ENCODE results near the gene FRMD3. TPM values are rescaled to one million over a fixed set of nuclear protein-coding genes. Genes with fewer than 3 reads are reported as not detected.

The FRMD3 gene
- total and polyA plus RNA-seq, 4 donors = 0.16 to 0.75 (median 0.48) TPM

DNA sequence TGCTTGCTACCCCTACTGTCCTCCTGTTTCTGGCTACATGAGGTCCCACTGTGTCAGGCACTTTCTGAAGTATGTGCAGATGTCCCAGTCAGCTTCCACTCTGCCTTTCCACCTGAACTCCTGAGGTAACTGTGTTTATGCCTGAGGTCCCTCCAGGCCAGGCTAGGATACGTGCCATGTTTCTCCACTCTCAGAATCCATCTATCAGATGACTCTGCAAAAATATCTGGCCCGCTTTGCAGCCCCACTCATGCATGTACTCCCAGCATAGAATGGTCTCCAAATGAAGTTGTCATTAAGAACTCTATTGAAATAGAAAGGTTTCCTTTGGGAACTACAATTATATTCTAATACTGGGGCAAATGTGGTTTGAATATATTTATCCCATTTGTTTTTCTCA is 243.4 kb downstream of the FRMD3 start:
- no peak for DNase-seq (ENCODE audit: low spot score)
- no peaks in the 10 kb centered on the region for H3K4me1 ChIP-seq (ENCODE audit: control insufficient read depth in 4 of 4, insufficient read depth in 4 of 4, low read length in 3 of 4)
- WGBS = 93% methylated on average over 2 of the region's 2 CpGs
- H3K27me3 ChIP-seq (ENCODE audit: control insufficient read depth in 4 of 4, insufficient read depth in 4 of 4, low read length in 3 of 4) = no peaks in the 10 kb centered on the region
- TF ChIP-seq HNF4G (IDR thresholded peaks at IDR 0.05) (no peak), FOXA1 (IDR thresholded peaks at IDR 0.05) (no peak), FOXA2 (IDR thresholded peaks at IDR 0.05) (no peak), NR2F2 (IDR thresholded peaks at IDR 0.05) (no peak), TAF1 (conservative IDR thresholded peaks at IDR 0.05) (no peak), JUND (IDR thresholded peaks at IDR 0.05) (no peak), YY1 (IDR thresholded peaks at IDR 0.05) (no peak), RAD21 (IDR thresholded peaks at IDR 0.05) (no peak), HNF4A (conservative IDR thresholded peaks at IDR 0.05) (no peak), RXRA (IDR thresholded peaks at IDR 0.05) (no peak), GABPA (IDR thresholded peaks at IDR 0.05 in 1 of 2, conservative IDR thresholded peaks at IDR 0.05 in 1 of 2) (no peak), SP1 (IDR thresholded peaks at IDR 0.05) (no peak)
- TF ChIP-seq, protein P1, sequence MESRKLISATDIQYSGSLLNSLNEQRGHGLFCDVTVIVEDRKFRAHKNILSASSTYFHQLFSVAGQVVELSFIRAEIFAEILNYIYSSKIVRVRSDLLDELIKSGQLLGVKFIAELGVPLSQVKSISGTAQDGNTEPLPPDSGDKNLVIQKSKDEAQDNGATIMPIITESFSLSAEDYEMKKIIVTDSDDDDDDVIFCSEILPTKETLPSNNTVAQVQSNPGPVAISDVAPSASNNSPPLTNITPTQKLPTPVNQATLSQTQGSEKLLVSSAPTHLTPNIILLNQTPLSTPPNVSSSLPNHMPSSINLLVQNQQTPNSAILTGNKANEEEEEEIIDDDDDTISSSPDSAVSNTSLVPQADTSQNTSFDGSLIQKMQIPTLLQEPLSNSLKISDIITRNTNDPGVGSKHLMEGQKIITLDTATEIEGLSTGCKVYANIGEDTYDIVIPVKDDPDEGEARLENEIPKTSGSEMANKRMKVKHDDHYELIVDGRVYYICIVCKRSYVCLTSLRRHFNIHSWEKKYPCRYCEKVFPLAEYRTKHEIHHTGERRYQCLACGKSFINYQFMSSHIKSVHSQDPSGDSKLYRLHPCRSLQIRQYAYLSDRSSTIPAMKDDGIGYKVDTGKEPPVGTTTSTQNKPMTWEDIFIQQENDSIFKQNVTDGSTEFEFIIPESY (IDR thresholded peaks at IDR 0.05) = no peak
- no peaks in the 10 kb centered on the region for H3K36me3 ChIP-seq (ENCODE audit: control insufficient read depth in 4 of 4, insufficient read depth in 3 of 4, low read depth in 1 of 4, low read length in 3 of 4)
- no peak overlapping the region for H3K27ac ChIP-seq (ENCODE audit: low read depth in 1 of 2, low read length in 2 of 2)
- no peaks in the 10 kb centered on the region for H3K9me3 ChIP-seq (ENCODE audit: control insufficient read depth in 4 of 4, low read length in 3 of 4)
- H3K9ac ChIP-seq (ENCODE audit: low read depth in 1 of 2, low read length in 2 of 2) = no peak overlapping the region
- no peak overlapping the region for H3K4me3 ChIP-seq (ENCODE audit: low read depth in 1 of 3, low read length in 3 of 3)

DNA sequence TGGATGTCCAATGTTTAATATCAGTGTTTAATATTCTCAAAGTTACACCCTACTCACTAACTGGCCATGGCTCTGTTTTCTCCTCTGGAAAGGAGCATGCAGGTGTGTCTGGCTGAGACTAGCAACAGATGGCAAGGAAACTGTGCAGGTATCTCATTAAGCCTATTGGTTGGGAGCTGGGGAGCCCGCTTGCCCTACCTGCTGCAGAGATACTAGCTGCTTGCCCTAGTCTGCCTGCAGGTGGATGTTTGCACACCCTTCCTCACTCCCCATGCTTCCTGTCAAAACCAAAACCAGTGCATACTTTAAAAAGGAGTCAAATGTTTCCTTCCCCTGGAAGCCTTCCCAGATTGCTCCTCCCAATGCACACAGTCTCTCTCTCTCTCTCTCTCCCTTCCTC is 247.0 kb downstream of the FRMD3 start:
- Histone ChIP-seq H3K27ac (ENCODE audit: low read depth in 1 of 2, low read length in 2 of 2) (no peak overlapping the region), H3K4me3 (ENCODE audit: low read depth in 1 of 3, low read length in 3 of 3) (no peak overlapping the region), H3K4me1 (ENCODE audit: control insufficient read depth in 4 of 4, insufficient read depth in 4 of 4, low read length in 3 of 4) (no peaks in the 10 kb centered on the region), H3K27me3 (ENCODE audit: control insufficient read depth in 4 of 4, insufficient read depth in 4 of 4, low read length in 3 of 4) (no peaks in the 10 kb centered on the region), H3K9me3 (ENCODE audit: control insufficient read depth in 4 of 4, low read length in 3 of 4) (no peaks in the 10 kb centered on the region), H3K9ac (ENCODE audit: low read depth in 1 of 2, low read length in 2 of 2) (no peak overlapping the region), H3K36me3 (ENCODE audit: control insufficient read depth in 4 of 4, insufficient read depth in 3 of 4, low read depth in 1 of 4, low read length in 3 of 4) (no peaks in the 10 kb centered on the region)
- no peak for DNase-seq (ENCODE audit: low spot score)
- TF ChIP-seq, protein P2, sequence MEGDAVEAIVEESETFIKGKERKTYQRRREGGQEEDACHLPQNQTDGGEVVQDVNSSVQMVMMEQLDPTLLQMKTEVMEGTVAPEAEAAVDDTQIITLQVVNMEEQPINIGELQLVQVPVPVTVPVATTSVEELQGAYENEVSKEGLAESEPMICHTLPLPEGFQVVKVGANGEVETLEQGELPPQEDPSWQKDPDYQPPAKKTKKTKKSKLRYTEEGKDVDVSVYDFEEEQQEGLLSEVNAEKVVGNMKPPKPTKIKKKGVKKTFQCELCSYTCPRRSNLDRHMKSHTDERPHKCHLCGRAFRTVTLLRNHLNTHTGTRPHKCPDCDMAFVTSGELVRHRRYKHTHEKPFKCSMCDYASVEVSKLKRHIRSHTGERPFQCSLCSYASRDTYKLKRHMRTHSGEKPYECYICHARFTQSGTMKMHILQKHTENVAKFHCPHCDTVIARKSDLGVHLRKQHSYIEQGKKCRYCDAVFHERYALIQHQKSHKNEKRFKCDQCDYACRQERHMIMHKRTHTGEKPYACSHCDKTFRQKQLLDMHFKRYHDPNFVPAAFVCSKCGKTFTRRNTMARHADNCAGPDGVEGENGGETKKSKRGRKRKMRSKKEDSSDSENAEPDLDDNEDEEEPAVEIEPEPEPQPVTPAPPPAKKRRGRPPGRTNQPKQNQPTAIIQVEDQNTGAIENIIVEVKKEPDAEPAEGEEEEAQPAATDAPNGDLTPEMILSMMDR (IDR thresholded peaks at IDR 0.05; ENCODE audit: low read depth, low read length, missing input control) = no peak
- no peak for TF ChIP-seq FOXA1 (IDR thresholded peaks at IDR 0.05)
- TF ChIP-seq EGR1 (IDR thresholded peaks at IDR 0.05; ENCODE audit: low read depth in 2 of 2) = no peak
- no peak for TF ChIP-seq FOXA2 (IDR thresholded peaks at IDR 0.05)
- TF ChIP-seq JUND (IDR thresholded peaks at IDR 0.05) = no peak
- TF ChIP-seq, protein P3, sequence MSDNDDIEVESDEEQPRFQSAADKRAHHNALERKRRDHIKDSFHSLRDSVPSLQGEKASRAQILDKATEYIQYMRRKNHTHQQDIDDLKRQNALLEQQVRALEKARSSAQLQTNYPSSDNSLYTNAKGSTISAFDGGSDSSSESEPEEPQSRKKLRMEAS (IDR thresholded peaks at IDR 0.05) = no peak
- TF ChIP-seq TAF1 (conservative IDR thresholded peaks at IDR 0.05) = no peak
- TF ChIP-seq RAD21 (IDR thresholded peaks at IDR 0.05) = no peak
- TF ChIP-seq NR2F2 (IDR thresholded peaks at IDR 0.05) = no peak
- TF ChIP-seq, protein P4, sequence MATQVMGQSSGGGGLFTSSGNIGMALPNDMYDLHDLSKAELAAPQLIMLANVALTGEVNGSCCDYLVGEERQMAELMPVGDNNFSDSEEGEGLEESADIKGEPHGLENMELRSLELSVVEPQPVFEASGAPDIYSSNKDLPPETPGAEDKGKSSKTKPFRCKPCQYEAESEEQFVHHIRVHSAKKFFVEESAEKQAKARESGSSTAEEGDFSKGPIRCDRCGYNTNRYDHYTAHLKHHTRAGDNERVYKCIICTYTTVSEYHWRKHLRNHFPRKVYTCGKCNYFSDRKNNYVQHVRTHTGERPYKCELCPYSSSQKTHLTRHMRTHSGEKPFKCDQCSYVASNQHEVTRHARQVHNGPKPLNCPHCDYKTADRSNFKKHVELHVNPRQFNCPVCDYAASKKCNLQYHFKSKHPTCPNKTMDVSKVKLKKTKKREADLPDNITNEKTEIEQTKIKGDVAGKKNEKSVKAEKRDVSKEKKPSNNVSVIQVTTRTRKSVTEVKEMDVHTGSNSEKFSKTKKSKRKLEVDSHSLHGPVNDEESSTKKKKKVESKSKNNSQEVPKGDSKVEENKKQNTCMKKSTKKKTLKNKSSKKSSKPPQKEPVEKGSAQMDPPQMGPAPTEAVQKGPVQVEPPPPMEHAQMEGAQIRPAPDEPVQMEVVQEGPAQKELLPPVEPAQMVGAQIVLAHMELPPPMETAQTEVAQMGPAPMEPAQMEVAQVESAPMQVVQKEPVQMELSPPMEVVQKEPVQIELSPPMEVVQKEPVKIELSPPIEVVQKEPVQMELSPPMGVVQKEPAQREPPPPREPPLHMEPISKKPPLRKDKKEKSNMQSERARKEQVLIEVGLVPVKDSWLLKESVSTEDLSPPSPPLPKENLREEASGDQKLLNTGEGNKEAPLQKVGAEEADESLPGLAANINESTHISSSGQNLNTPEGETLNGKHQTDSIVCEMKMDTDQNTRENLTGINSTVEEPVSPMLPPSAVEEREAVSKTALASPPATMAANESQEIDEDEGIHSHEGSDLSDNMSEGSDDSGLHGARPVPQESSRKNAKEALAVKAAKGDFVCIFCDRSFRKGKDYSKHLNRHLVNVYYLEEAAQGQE (IDR thresholded peaks at IDR 0.05) = no peak
- TF ChIP-seq, protein P5, sequence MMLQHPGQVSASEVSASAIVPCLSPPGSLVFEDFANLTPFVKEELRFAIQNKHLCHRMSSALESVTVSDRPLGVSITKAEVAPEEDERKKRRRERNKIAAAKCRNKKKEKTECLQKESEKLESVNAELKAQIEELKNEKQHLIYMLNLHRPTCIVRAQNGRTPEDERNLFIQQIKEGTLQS (IDR thresholded peaks at IDR 0.05) = no peak
- TF ChIP-seq HNF4A (conservative IDR thresholded peaks at IDR 0.05) = no peak
- WGBS = 96% methylated on average over 1 of the region's 1 CpG
